ENCODE measurements around the gene CARMIL1.
"Not testable (repeated sequence)": the region's sequence is repeated elsewhere in the genome, so short reads cannot be mapped to it uniquely, and the experiment has no call there.

The CARMIL1 gene

GRCh38 chr6:25586119-25586518 lies 306.9 kb downstream of the CARMIL1 start:
- DNase-seq: not testable (repeated sequence)

DNA sequence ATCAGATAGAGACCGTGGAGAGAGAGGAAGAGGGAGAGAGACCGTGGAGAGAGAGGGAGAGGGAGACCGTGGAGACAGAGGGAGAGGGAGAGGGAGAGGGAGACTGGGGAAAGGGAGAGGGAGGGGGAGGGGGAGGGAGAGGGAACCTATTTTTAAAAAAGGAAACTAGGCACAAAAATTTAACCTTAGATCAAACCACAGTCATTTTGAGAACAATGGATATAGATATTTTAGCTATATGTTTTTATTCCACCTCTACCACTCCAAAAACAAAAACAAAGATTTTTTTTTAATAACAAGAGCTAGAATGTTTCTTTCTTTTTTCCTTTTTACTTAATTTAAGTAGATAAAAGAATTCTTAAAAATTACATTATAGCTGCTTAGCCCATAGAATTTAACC lies 307.8 kb downstream of the CARMIL1 start:
- DNase-seq: no peak

GRCh38 chr6:25590986-25591385 lies 311.8 kb downstream of the CARMIL1 start:
- no peak for DNase-seq

GRCh38 chr6:25596928-25597818 lies 318.0 kb downstream of the CARMIL1 start:
- DNase-seq: no peak

GRCh38 chr6:25599516-25600085 lies 320.4 kb downstream of the CARMIL1 start:
- DNase-seq: no peak

GRCh38 chr6:25601800-25602673 lies 322.9 kb downstream of the CARMIL1 start:
- no peak for DNase-seq

DNA sequence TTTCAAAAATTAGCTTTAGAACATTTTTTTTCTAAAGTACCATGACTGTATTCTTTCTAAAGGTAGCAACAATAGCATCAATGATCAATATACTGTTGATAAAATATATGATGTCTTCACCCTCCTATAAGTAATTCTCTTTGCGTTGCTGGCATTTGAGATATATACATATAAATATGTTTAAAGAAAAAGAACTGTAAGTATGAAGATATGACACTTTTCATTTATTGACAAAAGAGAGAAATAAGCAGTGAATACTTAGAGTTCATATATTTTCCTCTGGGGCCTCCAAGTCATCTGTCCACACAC lies 323.5 kb downstream of the CARMIL1 start:
- DNase-seq: no peak

- DNase-seq: no peak
Observed at GRCh38 chr6:25603251-25603650, 324.1 kb downstream of the CARMIL1 start.

DNA sequence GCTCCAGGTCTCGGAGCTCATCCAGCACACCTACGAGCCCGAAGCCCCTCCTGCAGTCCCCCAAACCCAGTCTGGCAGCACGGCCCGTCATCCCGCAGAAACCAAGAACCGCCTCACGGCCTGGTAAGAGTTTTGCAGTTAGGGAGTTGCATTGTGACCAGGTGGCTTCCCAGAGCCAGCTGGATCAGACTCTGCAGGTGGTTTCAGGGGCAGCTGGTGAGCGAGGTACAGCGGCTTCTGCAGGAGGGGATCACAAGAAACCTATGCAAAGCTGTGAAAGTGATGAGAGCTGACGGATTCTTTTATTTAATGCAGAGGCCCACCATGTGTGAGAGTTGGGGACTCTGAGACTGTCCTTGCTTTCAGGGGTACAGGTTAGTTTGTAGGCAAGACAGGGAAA lies 327.0 kb downstream of the CARMIL1 start:
- no peak for DNase-seq

- DNase-seq: no peak
Observed at GRCh38 chr6:25608558-25609174, 329.5 kb downstream of the CARMIL1 start.

- DNase-seq: no peak
Observed at GRCh38 chr6:25612666-25613065, 333.5 kb downstream of the CARMIL1 start.

DNA sequence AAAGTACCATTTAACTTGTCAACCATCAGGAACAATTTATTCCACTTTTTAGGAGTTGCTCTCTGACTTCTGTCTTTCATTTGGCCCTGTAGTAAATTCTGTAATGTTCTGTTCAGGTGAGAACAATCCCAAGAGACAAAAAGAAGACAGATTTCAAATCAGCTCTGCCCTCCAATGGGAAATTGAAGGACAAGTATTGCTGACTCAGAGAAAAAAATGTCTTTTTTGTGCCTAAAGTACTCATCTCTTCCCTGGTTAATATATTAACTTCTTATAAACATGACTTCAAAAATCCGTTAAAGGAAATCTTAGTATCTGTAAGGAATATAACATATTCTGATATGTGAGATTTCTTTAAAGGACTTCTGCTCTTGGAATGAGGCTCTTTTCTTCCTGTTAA lies 334.2 kb downstream of the CARMIL1 start:
- no peak for DNase-seq

GRCh38 chr6:25614052-25614451 lies 334.9 kb downstream of the CARMIL1 start:
- no peak for DNase-seq

- DNase-seq: no peak
Observed at GRCh38 chr6:25615471-25615870, 336.3 kb downstream of the CARMIL1 start.

DNA sequence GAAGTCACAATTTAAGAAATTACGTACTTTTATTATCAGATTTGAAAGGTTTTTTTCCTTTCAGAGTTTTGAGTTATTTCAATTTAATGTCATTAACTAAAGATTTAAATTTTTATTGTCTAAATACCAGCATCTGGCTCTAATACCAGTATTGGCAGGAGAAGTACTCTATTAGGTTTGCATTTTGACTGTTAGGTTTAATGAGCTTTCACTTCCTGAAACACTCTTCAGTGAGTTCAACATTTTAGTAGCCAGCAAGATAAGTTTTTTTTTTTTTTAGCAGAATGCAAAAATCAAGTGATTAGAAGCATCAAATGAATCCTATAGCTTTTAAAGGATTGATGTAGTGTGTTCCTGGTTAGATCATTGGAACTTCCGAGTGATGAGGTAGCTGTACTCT lies 338.8 kb downstream of the CARMIL1 start:
- no peak for DNase-seq

- no peak for DNase-seq
Observed at GRCh38 chr6:25619217-25619616, 340.0 kb downstream of the CARMIL1 start.

DNA sequence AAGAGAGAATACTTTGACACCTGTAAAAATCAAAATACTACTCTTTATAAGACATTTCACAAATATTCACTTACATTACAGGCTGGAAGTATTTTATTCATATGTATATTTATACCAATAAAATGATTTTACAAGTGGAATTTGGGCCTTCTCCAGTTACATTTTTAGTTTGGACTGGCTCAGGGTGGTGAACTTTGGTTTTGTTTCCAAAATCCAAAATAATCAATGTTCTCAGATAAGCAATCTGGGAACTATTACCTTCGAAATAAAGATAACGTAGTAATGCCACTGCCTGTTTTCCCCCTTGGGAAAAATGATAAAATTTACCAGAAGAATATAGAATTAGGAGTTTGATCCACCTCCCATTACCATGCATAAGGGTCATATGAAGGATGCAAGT lies 341.2 kb downstream of the CARMIL1 start:
- DNase-seq: no peak

GRCh38 chr6:25623065-25623464 lies 343.9 kb downstream of the CARMIL1 start:
- DNase-seq: no peak

DNA sequence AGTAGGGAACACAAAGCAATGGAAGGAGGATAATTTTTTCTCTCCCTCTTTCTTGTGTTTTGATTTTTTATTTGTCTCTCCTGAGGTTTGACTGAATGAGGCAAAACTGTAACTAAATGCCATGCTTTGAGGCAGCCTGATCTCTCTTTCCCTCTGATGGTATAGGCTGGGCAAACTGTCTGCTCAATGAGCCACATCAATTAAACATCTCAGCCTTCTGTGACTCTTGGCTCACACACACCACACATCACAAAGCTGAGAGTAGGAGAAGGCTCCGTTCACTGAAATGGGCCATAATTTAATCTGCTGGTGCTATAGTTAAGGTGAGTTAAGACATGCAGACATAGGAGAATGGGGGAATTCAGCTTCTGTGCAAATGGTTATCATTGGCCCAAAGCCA lies 344.7 kb downstream of the CARMIL1 start:
- no peak for DNase-seq

DNA sequence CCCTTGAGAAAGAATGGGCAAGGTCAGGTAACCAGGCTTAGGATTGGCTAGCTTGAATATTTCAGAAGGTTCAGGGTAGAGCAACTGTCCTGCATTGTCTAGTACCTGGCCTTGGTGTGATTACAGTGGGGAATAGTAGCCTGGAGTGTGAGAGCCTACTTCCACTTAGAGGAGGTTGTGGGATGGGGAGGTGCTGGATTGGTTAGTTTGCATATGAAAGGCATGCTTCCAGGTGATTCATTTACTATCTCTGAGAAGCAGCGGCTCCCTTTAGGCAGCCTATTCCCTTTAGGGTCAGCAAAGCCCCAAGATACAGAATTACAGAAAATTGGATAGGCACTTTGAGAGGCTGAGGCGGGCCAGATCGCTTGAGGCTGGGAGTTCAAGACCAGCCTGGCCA lies 347.8 kb downstream of the CARMIL1 start:
- DNase-seq: no peak

DNA sequence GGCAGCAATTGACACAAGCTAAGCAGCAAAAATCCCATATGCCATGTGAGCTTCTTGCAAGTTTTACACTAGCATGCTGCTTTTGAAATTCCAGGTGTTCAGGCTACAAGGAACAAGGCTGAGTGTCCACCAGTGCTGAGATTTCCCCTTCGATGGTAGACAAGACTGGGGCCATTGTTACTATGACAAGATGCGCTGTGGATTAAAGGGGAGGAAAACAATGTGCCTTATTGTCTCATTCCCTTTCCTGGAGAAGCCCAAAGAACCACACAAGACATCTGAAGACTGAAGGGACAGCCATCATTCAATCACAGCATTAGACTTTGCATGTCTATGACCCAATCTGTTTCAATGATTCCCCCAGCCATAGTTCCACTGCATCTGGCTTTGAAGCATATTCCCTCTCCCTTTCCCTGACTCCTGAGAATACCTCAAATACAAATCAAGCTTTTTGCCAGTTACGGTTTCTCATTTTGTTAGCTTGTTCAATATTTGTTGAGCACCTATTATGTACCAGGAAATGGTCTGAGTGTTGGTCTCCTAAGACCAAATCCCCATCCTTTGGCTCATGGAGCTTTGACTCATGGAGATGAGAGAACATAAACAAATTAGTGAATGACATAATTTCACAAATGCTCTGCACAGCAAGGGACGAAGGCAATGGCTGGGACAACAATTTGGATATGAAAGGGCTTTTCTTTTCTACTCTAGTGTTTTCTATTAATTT lies 349.5 kb downstream of the CARMIL1 start:
- DNase-seq: no peak

- DNase-seq: no peak
Observed at GRCh38 chr6:25629198-25629576, 350.0 kb downstream of the CARMIL1 start.

All from NK-92 treated with Interleukin-12 subunit alpha and Interleukin-12 subunit beta, amount 100 ng/mL, for 24 hours (cell line).